ENCODE data around the gene ZNF143. TPM values are rescaled to one million over a fixed set of nuclear protein-coding genes. Genes with fewer than 3 reads are reported as not detected.

Gene ZNF143
- total and polyA plus RNA-seq, 2 of the 13 experiments (the other 11 are each of a cell fraction or from before 2014, with no cell fraction given), result 22.4 to 35.6 TPM

DNA sequence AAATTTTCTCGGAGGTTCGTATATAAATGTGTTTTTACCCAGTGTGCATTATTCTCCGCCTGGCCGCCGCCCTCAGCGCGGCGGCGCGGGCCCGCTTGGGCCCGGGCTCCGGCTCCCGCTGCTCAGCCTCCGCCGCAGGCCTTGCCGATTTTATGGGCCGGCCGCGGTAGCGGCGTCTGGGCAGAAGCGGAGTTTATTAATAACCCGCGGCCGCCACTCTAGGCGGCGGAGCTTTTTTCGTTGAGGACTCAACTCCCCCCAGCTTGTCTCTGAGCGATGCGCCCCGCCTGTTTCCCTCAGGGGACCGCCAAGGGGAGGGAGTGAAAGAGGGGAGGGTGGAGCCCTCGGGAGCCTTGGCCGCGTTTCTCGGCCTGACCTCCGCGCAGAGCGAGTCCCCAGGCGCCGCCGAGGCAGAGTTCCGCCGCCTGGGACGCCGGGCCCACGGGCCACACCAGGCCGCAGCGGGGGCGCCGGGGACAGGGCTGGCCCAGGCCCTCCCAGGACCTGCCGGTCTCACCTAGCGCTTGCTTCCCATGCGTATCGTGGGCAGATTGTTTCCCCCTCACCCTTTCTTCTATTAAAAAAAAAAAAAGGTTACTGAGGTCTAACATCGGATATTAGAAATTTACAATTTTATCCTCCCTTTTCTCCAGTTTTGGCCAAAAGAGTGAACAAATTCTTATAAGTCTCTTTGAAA is 399 bp downstream of the ZNF143 start (continued):
- TF ChIP-seq, protein P1, sequence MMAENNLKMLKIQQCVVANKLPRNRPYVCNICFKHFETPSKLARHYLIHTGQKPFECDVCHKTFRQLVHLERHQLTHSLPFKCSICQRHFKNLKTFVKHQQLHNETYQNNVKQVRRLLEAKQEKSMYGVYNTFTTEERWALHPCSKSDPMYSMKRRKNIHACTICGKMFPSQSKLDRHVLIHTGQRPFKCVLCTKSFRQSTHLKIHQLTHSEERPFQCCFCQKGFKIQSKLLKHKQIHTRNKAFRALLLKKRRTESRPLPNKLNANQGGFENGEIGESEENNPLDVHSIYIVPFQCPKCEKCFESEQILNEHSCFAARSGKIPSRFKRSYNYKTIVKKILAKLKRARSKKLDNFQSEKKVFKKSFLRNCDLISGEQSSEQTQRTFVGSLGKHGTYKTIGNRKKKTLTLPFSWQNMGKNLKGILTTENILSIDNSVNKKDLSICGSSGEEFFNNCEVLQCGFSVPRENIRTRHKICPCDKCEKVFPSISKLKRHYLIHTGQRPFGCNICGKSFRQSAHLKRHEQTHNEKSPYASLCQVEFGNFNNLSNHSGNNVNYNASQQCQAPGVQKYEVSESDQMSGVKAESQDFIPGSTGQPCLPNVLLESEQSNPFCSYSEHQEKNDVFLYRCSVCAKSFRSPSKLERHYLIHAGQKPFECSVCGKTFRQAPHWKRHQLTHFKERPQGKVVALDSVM (CRISPR knock-in tag; IDR thresholded peaks at IDR 0.05), result peak; percentile 4; the same call in 1 of the 2 replicates
- TF ChIP-seq XBP1 (CRISPR knock-in tag; IDR thresholded peaks at IDR 0.05) (no peak), IRX3 (CRISPR knock-in tag; IDR thresholded peaks at IDR 0.05; ENCODE audit: borderline replicate concordance, low read depth) (no peak), HNRNPUL1 (IDR thresholded peaks at IDR 0.05; ENCODE audit: low read depth, low read length) (peak; percentile 67; the same call in 1 of the 2 replicates), SP1 (IDR thresholded peaks at IDR 0.05) (no peak), SP1 (CRISPR knock-in tag; IDR thresholded peaks at IDR 0.05) (no peak), ZNF777 (CRISPR knock-in tag; IDR thresholded peaks at IDR 0.05) (no peak), ZNF431 (CRISPR knock-in tag; IDR thresholded peaks at IDR 0.05; ENCODE audit: borderline replicate concordance, low read depth) (no peak), CENPT (CRISPR knock-in tag; IDR thresholded peaks at IDR 0.05; ENCODE audit: low read depth) (no peak), HHEX (CRISPR knock-in tag; IDR thresholded peaks at IDR 0.05) (no peak), TAF15 (IDR thresholded peaks at IDR 0.05; ENCODE audit: low read depth, low read length, poor library complexity, severe bottlenecking) (no peak), ZNF780A (CRISPR knock-in tag; IDR thresholded peaks at IDR 0.05) (no peak), IKZF4 (CRISPR knock-in tag; IDR thresholded peaks at IDR 0.05; ENCODE audit: borderline replicate concordance, low read depth, not compliant biosample characterization) (no peak), FIP1L1 (IDR thresholded peaks at IDR 0.05; ENCODE audit: borderline replicate concordance, insufficient read depth, low read depth, low read length) (no peak; the same call in 1 of the 2 replicates), ISL2 (CRISPR knock-in tag; IDR thresholded peaks at IDR 0.05) (peak; percentile 15; the same call in 1 of the 2 replicates), ZSCAN30 (CRISPR knock-in tag; IDR thresholded peaks at IDR 0.05) (no peak), ZNF747 (CRISPR knock-in tag; IDR thresholded peaks at IDR 0.05; ENCODE audit: borderline replicate concordance) (peak; percentile 30)
- TF ChIP-seq, protein P2, sequence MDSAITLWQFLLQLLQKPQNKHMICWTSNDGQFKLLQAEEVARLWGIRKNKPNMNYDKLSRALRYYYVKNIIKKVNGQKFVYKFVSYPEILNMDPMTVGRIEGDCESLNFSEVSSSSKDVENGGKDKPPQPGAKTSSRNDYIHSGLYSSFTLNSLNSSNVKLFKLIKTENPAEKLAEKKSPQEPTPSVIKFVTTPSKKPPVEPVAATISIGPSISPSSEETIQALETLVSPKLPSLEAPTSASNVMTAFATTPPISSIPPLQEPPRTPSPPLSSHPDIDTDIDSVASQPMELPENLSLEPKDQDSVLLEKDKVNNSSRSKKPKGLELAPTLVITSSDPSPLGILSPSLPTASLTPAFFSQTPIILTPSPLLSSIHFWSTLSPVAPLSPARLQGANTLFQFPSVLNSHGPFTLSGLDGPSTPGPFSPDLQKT (CRISPR knock-in tag; IDR thresholded peaks at IDR 0.05; ENCODE audit: borderline replicate concordance), result no peak
- TF ChIP-seq, protein P3, sequence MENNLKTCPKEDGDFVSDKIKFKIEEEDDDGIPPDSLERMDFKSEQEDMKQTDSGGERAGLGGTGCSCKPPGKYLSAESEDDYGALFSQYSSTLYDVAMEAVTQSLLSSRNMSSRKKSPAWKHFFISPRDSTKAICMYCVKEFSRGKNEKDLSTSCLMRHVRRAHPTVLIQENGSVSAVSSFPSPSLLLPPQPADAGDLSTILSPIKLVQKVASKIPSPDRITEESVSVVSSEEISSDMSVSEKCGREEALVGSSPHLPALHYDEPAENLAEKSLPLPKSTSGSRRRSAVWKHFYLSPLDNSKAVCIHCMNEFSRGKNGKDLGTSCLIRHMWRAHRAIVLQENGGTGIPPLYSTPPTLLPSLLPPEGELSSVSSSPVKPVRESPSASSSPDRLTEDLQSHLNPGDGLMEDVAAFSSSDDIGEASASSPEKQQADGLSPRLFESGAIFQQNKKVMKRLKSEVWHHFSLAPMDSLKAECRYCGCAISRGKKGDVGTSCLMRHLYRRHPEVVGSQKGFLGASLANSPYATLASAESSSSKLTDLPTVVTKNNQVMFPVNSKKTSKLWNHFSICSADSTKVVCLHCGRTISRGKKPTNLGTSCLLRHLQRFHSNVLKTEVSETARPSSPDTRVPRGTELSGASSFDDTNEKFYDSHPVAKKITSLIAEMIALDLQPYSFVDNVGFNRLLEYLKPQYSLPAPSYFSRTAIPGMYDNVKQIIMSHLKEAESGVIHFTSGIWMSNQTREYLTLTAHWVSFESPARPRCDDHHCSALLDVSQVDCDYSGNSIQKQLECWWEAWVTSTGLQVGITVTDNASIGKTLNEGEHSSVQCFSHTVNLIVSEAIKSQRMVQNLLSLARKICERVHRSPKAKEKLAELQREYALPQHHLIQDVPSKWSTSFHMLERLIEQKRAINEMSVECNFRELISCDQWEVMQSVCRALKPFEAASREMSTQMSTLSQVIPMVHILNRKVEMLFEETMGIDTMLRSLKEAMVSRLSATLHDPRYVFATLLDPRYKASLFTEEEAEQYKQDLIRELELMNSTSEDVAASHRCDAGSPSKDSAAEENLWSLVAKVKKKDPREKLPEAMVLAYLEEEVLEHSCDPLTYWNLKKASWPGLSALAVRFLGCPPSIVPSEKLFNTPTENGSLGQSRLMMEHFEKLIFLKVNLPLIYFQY (CRISPR knock-in tag; IDR thresholded peaks at IDR 0.05; ENCODE audit: borderline replicate concordance), result peak; percentile 19; the same call in 1 of the 2 replicates
